Smooth muscle cell (in vitro differentiated cells): ENCODE measurements around the gene MRPS24. TPM values are rescaled to one million over a fixed set of nuclear protein-coding genes. Genes with fewer than 3 reads are reported as not detected.

Source experiments
- DNase-seq: peaks from one replicate; lab custom pipeline; 2025; ENCODE audit not compliant: unreplicated experiment; lab: John Stamatoyannopoulos, UW
- H2AFZ ChIP-seq: fragments of 200-600 bp; sonication (generic); 2 replicates; pipeline ENCODE4 v1.6.0; 2016; ENCODE audit warnings: antibody characterized with exemption, low read depth, mild to moderate bottlenecking
- H3F3A ChIP-seq: fragments of 200-600 bp; sonication (generic); 2 replicates; pipeline ENCODE4 v1.6.0; 2017; ENCODE audit warnings: antibody characterized with exemption, low read depth
- H3K27ac ChIP-seq: fragments of 200-600 bp; sonication (generic); 2 replicates; pipeline ENCODE4 v1.5.1; 2016; ENCODE audit warnings: low read depth, mild to moderate bottlenecking
- H3K27me3 ChIP-seq: fragments of 200-600 bp; sonication (generic); 2 replicates; pipeline ENCODE4 v1.6.1; 2016; ENCODE audit warnings: low read depth, mild to moderate bottlenecking
- H3K36me3 ChIP-seq: fragments of 200-600 bp; sonication (generic); 2 replicates; pipeline ENCODE4 v1.5.1; 2016; ENCODE audit warnings: low read depth
- H3K4me1 ChIP-seq: fragments of 200-600 bp; sonication (generic); 2 replicates; pipeline ENCODE4 v1.5.1; 2016; ENCODE audit warnings: low read depth
- H3K4me2 ChIP-seq: fragments of 200-600 bp; sonication (generic); 2 replicates; pipeline ENCODE4 v1.6.0; 2016; ENCODE audit warnings: mild to moderate bottlenecking
- H3K4me3 ChIP-seq: fragments of 200-600 bp; sonication (generic); 2 replicates; pipeline ENCODE4 v1.5.1; 2016; ENCODE audit warnings: mild to moderate bottlenecking
- H3K79me2 ChIP-seq: fragments of 200-600 bp; sonication (generic); 2 replicates; pipeline ENCODE4 v1.6.0; 2016; ENCODE audit warnings: low read depth, mild to moderate bottlenecking
- H3K9ac ChIP-seq: fragments of 200-600 bp; sonication (generic); 2 replicates; pipeline ENCODE4 v1.6.0; 2016; ENCODE audit warnings: low read depth
- H3K9me3 ChIP-seq: fragments of 200-600 bp; sonication (generic); replicated peaks from 2 replicates; pipeline ENCODE4 v1.5.1; 2016; ENCODE audit warnings: low read depth
- H4K20me1 ChIP-seq: fragments of 200-600 bp; sonication (generic); 2 replicates; pipeline ENCODE4 v1.6.0; 2016; ENCODE audit warnings: low read depth
- CTCF ChIP-seq: fragments of 200-600 bp; sonication (generic); IDR thresholded peaks from 2 replicates; pipeline ENCODE4 v1.5.1; 2017; ENCODE audit warnings: borderline replicate concordance, mild to moderate bottlenecking, antibody characterized with exemption; ENCODE audit not compliant: insufficient read depth, poor library complexity, severe bottlenecking
- WGBS: methylation state at CpG from one replicate; pipeline ENCODE4 v1.1.7; 2016; ENCODE audit warnings: low lambda C conversion rate; 5-methylcytosine and 5-hydroxymethylcytosine counted together
- polyA plus RNA-seq: library from polyadenylated mRNA; unstranded; fragments of >200 nt; fragmentation: Nextera tagmentation; extraction: Ambion mirVana; gene quantifications from 2 replicates; pipeline ENCODE4 v1.2.1, GENCODE V29; 2016
- total RNA-seq: library from RNA; depleted of rRNA; stranded (reverse); fragments of >200 nt; gene quantifications from 2 replicates; pipeline ENCODE4 v1.2.3, GENCODE V29; 2014

Gene MRPS24
- 84.1 and 87.7 TPM in 2 replicates for total RNA-seq
- 164 and 183 TPM in 2 replicates for polyA plus RNA-seq

DNA sequence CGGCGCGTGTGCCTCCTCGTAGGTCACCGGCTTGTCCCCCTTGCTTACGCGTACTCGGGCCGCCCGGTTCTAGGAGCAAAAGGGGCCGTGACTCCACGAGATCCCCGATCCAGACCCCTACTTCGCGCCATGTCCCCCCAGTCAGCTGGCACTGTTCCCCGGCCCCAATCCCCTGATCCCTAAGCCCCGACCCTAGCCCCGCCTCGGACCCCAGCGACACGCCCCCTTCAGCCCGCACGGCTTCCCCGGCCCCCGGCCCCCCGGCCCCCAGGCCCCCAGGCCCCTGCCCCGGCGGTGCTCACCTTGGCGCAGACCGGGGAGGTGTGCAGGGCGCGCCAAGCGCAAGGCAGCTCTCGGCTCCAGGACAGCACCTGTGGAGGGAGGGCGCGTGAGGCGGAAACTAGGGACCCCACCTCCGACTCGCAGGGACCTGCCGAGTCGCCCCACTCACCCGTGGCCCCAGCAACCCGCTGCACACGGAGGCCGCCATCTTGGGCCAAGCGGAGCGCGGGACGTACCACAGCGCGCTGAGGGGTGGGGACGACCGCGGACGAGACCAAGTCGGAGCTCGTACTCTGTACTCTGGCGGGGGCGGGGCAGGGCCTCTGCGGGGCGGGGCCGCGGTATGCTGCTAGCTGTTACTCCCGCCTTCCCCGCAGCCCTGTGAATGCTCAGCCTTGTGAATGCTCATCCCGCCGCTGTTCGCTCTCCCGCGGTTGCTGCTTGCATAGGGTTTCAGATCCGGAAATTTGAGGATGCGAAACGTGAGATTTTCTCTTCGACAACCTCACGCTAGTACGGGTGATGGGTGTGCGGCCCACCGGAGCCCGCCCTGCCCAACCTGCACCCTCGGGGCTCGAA is at the start of gene MRPS24:
TSS of gene MRPS24 (minus strand) at position 512 of the 861 bp plus-strand sequence. CDS start at position 490, 22 bp downstream.
- Histone ChIP-seq H3K36me3 (no peaks in the 10 kb centered on the region), H3K9me3 (no peaks in the 10 kb centered on the region), H4K20me1 (no peaks in the 10 kb centered on the region), H3F3A (no peaks in the 10 kb centered on the region), H3K4me3 (peak within 1 kb of the TSS; percentile 88), H3K27me3 (no peaks in the 10 kb centered on the region), H3K27ac (peak within 1 kb of the TSS; percentile 99), H3K9ac (peak within 1 kb of the TSS; percentile 98), H3K79me2 (peaks cover 3% of the 10 kb centered on the region), H3K4me2 (peak within 1 kb of the TSS; percentile 89), H3K4me1 (peaks cover 13% of the 10 kb centered on the region), H2AFZ (peak within 1 kb of the TSS; percentile 80)
- WGBS: 1% methylated on average over 55 of the region's 81 CpGs
- no peak for TF ChIP-seq CTCF
- peak; percentile 81 for DNase-seq

DNA sequence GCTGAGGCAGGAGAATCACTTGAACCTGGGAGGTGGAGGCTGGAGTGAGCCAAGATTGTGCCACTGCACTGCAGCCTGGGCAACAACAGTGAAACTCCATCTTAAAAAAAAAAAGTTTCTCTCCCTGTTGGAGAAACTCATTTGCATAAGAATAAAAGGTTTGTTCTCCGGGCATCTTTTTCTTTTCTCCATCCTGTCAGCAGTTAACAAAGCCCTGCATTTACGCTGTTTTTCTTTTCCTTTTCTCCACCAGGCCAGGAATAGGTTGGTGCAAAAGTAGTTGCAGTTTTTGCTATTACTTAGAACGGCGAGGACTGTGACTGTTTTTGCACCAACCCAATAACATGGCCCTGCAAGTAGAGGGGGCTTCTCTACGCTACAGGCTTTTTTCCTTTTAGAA is 46.6 kb upstream of the MRPS24 start:
- no peak for DNase-seq
- no peaks in the 10 kb centered on the region for H4K20me1 ChIP-seq
- WGBS: 91% methylated on average over 5 of the region's 5 CpGs

GRCh38 chr7:43914795-43915194 is 45.5 kb upstream of the MRPS24 start:
- whole genome bisulfite sequencing: 77% methylated on average over 5 of the region's 5 CpGs
- Histone ChIP-seq H2AFZ (no peak overlapping the region), H3K36me3 (no peaks in the 10 kb centered on the region), H3K4me3 (no peak overlapping the region), H3K4me1 (no peaks in the 10 kb centered on the region), H3K79me2 (no peaks in the 10 kb centered on the region), H3K9me3 (no peaks in the 10 kb centered on the region), H3K27me3 (no peaks in the 10 kb centered on the region), H3K27ac (no peak overlapping the region), H3K9ac (no peak overlapping the region), H4K20me1 (no peaks in the 10 kb centered on the region), H3K4me2 (no peak overlapping the region), H3F3A (no peaks in the 10 kb centered on the region)
- DNase-seq: no peak
- TF ChIP-seq CTCF: no peak

More for the DNA sequence above, 46.6 kb upstream of the MRPS24 start:
- no peak for TF ChIP-seq CTCF
- Histone ChIP-seq H3K4me1 (no peaks in the 10 kb centered on the region), H3K9me3 (no peaks in the 10 kb centered on the region), H3K9ac (no peak overlapping the region), H3K36me3 (no peaks in the 10 kb centered on the region), H3K79me2 (no peaks in the 10 kb centered on the region), H3F3A (no peaks in the 10 kb centered on the region), H2AFZ (no peak overlapping the region), H3K27ac (no peak overlapping the region), H3K27me3 (no peaks in the 10 kb centered on the region), H3K4me2 (no peak overlapping the region), H3K4me3 (no peak overlapping the region)
